ENCODE data around the gene CACNB1. TPM values are rescaled to one million over a fixed set of nuclear protein-coding genes. Genes with fewer than 3 reads are reported as not detected.

Gene CACNB1
- polyA plus RNA-seq, 1 donor (not counting 4 experiments of a cell fraction or from before 2014, with no cell fraction given): 4.0 TPM

- H3K4me2 ChIP-seq (ENCODE audit: control insufficient read depth, extremely low read depth, insufficient read depth, low read depth, low read length): no peak overlapping the region
- no peak overlapping the region for H3K9ac ChIP-seq (ENCODE audit: control insufficient read depth, extremely low read depth, insufficient read depth, low read length)
- no peak for FAIRE-seq
- dilution Hi-C loops (cut with MboI; ENCODE audit: extremely low pct_ligation_motif_present, low sequenced_read_pairs): no loop called here
- TF ChIP-seq EZH2 (IDR thresholded peaks at IDR 0.05; ENCODE audit: low read length) (no peak), CTCF (optimal IDR thresholded peaks at IDR 0.05 in 1 of 3, IDR thresholded peaks at IDR 0.05 in 1 of 3, conservative IDR thresholded peaks at IDR 0.05 in 1 of 3; ENCODE audit: extremely low read depth in 1 of 3, insufficient read depth in 2 of 3, low read length in 3 of 3) (no peak)
- H3K27me3 ChIP-seq (ENCODE audit: control insufficient read depth, extremely low read depth, insufficient read depth, low read length): peaks cover 10% of the 10 kb centered on the region
- H3K36me3 ChIP-seq (ENCODE audit: control insufficient read depth in 2 of 2, extremely low read depth in 1 of 2, insufficient read depth in 2 of 2, low read length in 2 of 2): no peaks in the 10 kb centered on the region
- peaks cover 9% of the 10 kb centered on the region for H3K4me1 ChIP-seq (ENCODE audit: control insufficient read depth, extremely low read depth, insufficient read depth, low read length)
- no peaks in the 10 kb centered on the region for H3K9me3 ChIP-seq (ENCODE audit: control insufficient read depth, low read depth, low read length)
- H3K79me2 ChIP-seq (ENCODE audit: control insufficient read depth, insufficient read depth, low read length): no peaks in the 10 kb centered on the region
- H4K20me1 ChIP-seq (ENCODE audit: control insufficient read depth, extremely low read depth, insufficient read depth, low read length): no peaks in the 10 kb centered on the region
- no peak overlapping the region for H3K27ac ChIP-seq (ENCODE audit: control insufficient read depth, insufficient read depth, low read length)
- H2AFZ ChIP-seq (ENCODE audit: control insufficient read depth, low read length): no peak overlapping the region
- H3K9me1 ChIP-seq (ENCODE audit: control insufficient read depth, extremely low read depth, insufficient read depth, low read length): no peaks in the 10 kb centered on the region
- H3K4me3 ChIP-seq (ENCODE audit: control insufficient read depth in 2 of 3, extremely low read depth in 1 of 3, insufficient read depth in 2 of 3, low read depth in 1 of 3, low read length in 3 of 3): no peak overlapping the region
- DNase-seq (ENCODE audit: low read depth, low spot score): no peak
These were observed 30.0 kb downstream of the CACNB1 start for GRCh38 chr17:39167476-39167875.

GRCh38 chr17:39166437-39167335, 30.8 kb downstream of the CACNB1 start:
- dilution Hi-C loops (cut with MboI; ENCODE audit: extremely low pct_ligation_motif_present, low sequenced_read_pairs): no loop called here

More at GRCh38 chr17:39166437-39167335, 30.8 kb downstream of the CACNB1 start:
- H3K79me2 ChIP-seq (ENCODE audit: control insufficient read depth, insufficient read depth, low read length): no peaks in the 10 kb centered on the region
- no peak overlapping the region for H3K27ac ChIP-seq (ENCODE audit: control insufficient read depth, insufficient read depth, low read length)
- TF ChIP-seq EZH2 (IDR thresholded peaks at IDR 0.05; ENCODE audit: low read length) (no peak), CTCF (optimal IDR thresholded peaks at IDR 0.05 in 1 of 3, IDR thresholded peaks at IDR 0.05 in 1 of 3, conservative IDR thresholded peaks at IDR 0.05 in 1 of 3; ENCODE audit: extremely low read depth in 1 of 3, insufficient read depth in 2 of 3, low read length in 3 of 3) (no peak)
- no peak overlapping the region for H2AFZ ChIP-seq (ENCODE audit: control insufficient read depth, low read length)
- H3K4me3 ChIP-seq (ENCODE audit: control insufficient read depth in 2 of 3, extremely low read depth in 1 of 3, insufficient read depth in 2 of 3, low read depth in 1 of 3, low read length in 3 of 3): no peak overlapping the region
- no peaks in the 10 kb centered on the region for H3K9me1 ChIP-seq (ENCODE audit: control insufficient read depth, extremely low read depth, insufficient read depth, low read length)
- FAIRE-seq: no peak
- no peaks in the 10 kb centered on the region for H3K36me3 ChIP-seq (ENCODE audit: control insufficient read depth in 2 of 2, extremely low read depth in 1 of 2, insufficient read depth in 2 of 2, low read length in 2 of 2)
- H3K9ac ChIP-seq (ENCODE audit: control insufficient read depth, extremely low read depth, insufficient read depth, low read length): no peak overlapping the region
- no peaks in the 10 kb centered on the region for H3K9me3 ChIP-seq (ENCODE audit: control insufficient read depth, low read depth, low read length)
- DNase-seq (ENCODE audit: low read depth, low spot score): no peak
- peaks cover 10% of the 10 kb centered on the region for H3K27me3 ChIP-seq (ENCODE audit: control insufficient read depth, extremely low read depth, insufficient read depth, low read length)
- H4K20me1 ChIP-seq (ENCODE audit: control insufficient read depth, extremely low read depth, insufficient read depth, low read length): no peaks in the 10 kb centered on the region
- H3K4me1 ChIP-seq (ENCODE audit: control insufficient read depth, extremely low read depth, insufficient read depth, low read length): peaks cover 9% of the 10 kb centered on the region
- no peak overlapping the region for H3K4me2 ChIP-seq (ENCODE audit: control insufficient read depth, extremely low read depth, insufficient read depth, low read depth, low read length)

All from keratinocyte (primary cell).